ELR (cell line): ENCODE measurements around the gene NOXRED1.

ENCODE experiments used
- DNase-seq: peaks from one replicate; pipeline ENCODE4 v3.0.0-alpha.2; 2015; ENCODE audit warnings: low read depth

NOXRED1 gene

DNA sequence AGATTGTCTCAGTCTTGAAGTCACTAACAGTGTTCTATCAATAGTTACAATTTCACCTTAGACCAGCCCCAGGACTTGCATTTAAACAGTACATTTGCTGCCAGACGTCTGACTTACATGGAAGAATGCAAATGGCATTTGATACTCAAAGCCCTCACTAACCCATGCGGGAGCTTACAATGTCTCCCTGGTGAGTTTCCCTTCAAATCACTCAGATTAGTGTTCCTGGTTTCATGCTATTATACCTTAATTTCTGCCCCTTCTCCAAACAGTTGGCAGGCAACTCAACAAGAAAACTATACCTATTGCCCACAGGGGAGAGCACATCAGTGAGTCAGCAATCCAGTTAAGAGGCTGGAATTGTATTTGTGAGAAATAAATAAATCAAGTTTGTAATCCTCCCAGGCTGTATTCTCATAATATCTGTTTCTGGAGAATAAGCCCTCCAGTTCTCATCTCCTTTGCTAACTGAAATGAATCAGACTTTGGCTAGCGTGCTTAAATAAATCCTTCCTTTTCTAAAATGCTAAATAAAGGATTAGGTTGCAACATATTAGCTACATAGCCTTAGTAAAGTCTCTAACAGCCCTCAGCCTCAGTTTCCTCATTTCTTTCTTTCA lies 78.8 kb downstream of the NOXRED1 start:
- no peak for DNase-seq
